8988T (cell line): ENCODE measurements around the gene POLDIP3.

ENCODE experiments used
- DNase-seq: peaks from one replicate; pipeline ENCODE4 v3.0.0; 2011

The POLDIP3 gene, protein sequence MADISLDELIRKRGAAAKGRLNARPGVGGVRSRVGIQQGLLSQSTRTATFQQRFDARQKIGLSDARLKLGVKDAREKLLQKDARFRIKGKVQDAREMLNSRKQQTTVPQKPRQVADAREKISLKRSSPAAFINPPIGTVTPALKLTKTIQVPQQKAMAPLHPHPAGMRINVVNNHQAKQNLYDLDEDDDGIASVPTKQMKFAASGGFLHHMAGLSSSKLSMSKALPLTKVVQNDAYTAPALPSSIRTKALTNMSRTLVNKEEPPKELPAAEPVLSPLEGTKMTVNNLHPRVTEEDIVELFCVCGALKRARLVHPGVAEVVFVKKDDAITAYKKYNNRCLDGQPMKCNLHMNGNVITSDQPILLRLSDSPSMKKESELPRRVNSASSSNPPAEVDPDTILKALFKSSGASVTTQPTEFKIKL

GRCh38 chr22:42614312-42615091 is at the start of gene POLDIP3:
TSS of gene POLDIP3 (minus strand) at chr22:42614883. CDS start at chr22:42614857, 26 bp downstream.
- peak; percentile 74 for DNase-seq

- DNase-seq, result peak; percentile 61
These were observed 47.5 kb upstream of the POLDIP3 start for GRCh38 chr22:42661985-42662831.

DNA sequence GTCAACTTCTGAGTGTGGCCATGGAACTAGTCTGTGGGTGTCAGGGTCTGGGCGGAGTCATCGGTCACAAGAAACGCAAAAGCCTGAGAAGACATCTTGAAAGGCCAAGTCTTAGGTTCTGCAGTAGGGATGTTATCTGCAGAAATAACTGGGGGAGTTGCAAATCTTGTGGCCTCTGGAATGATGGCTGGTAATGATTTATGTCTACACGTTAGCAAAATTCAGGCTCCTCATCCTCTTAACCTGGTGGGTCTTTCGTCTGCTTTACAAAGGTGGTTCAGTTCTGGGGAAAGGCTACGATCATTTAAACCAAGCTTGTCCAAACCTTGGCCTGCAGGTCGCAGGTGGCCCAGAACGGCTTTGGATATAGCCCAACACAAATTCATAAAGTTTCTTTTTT is 41.9 kb upstream of the POLDIP3 start:
- no peak for DNase-seq

GRCh38 chr22:42655693-42656092 is 41.0 kb upstream of the POLDIP3 start:
- DNase-seq, result no peak

DNA sequence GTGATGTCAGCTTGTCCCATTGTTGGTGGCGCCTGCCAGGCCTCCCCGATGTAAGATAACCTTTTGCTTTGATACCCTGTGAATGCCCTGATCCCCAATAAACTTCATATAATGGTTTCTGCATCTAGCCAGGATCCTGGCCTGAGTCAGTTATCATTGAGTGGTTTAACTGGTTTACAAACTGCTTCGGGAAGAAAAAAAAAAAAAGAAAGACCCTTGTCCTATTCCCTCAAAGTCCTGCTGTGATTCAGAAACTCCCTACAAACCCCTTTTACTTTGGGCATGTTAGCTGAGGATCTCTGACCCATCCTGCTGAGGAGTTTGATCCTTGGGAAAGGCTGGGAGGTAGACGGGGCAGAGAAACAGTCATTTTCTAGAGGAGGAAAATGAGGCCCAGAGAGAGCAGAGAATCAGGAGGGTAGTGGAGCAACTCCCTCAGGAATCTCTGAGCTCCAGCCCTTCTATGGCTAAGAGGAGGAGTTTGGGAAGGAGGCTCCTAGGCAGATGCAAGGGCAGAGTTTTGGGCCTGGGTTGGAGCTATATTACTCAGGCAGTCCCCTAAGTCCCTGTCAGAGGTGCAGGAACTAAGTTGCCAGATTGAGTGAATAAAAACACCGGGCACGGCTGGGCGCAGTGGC is 39.9 kb upstream of the POLDIP3 start:
- DNase-seq, result no peak

DNA sequence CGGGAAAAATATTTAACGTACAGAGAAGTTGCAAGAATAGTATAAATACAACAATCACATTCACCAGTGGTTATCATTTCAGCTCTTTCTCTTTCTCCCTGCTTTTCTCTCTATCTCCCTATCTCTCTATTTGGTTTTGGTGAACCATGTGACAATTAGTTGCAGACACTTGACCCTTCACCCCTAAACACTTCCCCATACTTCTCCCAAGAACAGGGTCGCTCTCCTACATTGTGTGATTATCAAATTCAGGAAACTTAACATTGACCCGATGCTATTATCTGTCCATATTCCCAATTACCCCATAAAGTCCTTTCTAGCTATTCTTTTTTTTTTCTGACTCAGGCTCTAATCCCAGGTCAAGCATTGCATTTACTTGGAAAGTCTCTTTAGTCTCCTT is 39.3 kb upstream of the POLDIP3 start:
- DNase-seq, result no peak

DNA sequence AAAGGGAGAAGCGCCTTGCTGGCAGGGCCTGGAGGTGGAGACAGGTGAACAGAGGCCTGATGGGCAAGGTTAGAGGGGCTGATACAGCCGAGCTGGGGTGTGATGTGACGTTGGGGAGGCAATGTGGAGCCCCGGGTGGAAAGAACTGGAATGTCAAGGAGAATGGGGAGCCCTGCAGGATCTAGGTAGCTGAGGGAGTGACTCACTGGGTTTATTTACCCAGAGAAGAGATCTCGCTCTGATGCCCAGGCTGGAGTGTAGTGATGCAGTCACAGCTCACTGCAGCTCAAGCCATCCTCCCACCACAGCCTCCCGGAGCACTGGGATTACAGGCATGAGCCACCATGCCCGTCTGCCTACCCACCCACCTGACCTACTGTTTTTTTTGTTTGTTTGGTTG is 36.5 kb upstream of the POLDIP3 start:
- DNase-seq, result no peak

DNA sequence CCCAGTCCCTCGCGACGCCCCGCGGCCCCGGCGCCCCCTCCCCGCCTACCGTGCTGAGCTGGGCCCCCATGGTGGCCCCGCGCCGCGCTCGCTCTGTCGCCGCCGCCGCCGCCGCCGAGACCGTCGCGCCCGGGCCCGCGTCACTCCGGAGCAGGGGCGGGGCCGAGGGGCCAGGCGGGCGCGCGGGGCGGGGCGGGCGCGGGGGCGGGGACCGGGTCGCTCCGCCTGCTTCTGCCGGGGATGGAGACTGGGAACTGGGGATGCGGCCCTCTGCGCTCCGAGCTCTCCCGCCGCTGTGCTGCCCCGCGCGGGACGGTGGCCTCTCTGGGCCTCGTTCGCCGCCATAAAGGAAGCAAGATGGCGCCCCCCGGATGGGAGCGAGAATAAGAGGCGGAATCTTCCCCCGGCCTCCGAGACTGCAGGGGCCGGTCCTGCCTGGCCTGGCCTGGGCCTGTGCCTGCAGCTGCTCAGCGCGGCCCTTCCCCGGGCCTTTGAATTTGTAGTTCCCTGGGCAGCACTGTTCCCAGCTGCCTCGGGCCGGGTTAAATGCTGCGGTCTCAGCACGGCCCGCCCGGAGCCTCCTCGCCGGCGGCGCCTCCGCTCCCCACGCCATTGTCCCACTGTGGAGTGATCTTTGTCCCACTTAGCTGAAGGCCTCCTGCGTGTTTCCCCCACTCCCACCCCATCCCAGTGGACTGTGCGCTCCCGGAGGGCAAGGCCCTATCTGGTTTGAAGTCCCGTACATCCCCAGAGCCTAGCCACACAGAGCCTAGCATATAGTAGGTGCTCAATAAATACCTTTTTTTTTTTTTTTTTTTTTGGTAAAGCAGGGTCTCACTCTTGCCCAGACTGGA is 34.8 kb upstream of the POLDIP3 start, which contains the start of gene CYB5R3:
CYB5R3 (minus strand) TSS at position 147 of the 854 bp plus-strand sequence; CDS start at position 70, 77 bp downstream.
- DNase-seq, result peak; percentile 87

GRCh38 chr22:42648368-42649245 is 33.9 kb upstream of the POLDIP3 start:
- DNase-seq, result peak; percentile 63

DNA sequence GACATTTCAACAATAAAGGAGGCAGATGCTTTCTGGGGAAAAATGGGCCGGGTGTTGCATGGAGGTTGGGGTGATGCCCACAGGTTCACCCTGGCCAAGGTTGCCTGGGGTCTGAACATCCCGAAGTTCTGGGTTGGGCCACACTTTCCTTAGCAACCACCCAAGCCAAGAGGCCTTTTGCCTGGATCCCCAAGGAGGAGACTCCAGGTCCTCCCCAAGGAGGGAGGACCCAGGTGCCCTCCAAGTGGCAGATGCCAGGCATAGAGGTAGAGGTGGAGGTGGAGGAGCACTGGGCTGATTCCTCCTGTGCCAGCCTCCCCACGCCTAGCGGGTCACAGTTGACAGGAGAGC is 33.3 kb upstream of the POLDIP3 start:
- no peak for DNase-seq

- no peak for DNase-seq
These were observed 32.2 kb upstream of the POLDIP3 start for GRCh38 chr22:42646569-42647525.

DNA sequence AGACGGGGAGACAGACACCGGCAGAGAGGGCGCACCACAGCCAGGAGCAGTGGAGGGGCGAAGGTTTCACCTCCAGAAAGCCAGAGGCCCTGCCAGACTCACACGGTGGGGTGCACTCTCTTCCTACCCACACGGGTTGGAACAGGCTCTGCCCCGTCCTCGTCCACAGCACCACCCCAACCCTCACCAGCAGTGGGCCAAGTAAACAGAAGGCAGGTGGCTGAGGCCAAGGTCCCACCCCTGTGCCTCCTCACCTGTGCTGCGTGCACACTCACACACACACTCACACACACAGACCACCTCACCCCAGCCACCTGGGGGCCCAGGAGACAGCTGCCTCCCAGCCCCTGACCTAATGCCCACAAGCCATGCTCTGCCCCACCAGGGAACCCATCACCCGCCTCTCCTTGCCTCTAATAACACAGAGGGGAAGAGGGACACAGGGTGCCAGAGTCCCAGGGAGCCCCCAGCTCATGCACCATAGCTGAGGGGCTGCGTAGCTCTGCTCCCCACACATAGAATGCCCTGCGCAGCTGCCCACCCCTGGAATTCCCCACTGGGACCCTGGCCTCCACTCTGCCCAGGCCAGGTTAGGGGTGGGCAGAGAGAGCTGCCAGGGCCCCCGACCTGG is 31.4 kb upstream of the POLDIP3 start:
- DNase-seq, result no peak

DNA sequence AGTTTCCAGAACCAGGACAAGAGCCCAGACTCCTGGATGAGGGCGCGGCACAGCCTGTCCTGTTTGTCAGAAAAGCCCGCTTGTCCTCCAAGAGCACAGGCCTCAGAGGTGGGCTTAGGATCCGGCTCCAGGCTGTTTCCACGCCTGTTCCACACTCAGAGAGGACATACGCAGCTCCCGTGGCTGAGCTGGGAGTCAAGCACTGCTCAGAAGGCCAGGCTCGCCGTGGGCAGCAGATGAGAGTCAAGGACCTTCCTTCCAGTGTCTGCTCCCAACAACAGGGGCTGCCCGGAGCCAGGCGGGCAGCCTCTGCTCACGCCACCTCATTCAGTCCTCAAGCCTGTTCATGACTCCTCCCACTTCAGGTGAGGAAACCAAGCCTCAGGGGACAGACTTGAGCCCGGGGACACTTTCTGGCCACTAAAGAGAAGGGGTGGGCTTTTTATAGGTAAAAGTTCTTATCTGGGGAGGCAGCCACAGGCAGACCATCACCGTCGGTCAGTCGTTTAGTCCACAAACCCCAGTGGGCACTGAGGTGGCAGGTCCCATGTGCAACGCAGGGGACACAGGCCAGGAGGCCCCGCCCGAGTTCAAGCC is 30.8 kb upstream of the POLDIP3 start:
- no peak for DNase-seq

DNA sequence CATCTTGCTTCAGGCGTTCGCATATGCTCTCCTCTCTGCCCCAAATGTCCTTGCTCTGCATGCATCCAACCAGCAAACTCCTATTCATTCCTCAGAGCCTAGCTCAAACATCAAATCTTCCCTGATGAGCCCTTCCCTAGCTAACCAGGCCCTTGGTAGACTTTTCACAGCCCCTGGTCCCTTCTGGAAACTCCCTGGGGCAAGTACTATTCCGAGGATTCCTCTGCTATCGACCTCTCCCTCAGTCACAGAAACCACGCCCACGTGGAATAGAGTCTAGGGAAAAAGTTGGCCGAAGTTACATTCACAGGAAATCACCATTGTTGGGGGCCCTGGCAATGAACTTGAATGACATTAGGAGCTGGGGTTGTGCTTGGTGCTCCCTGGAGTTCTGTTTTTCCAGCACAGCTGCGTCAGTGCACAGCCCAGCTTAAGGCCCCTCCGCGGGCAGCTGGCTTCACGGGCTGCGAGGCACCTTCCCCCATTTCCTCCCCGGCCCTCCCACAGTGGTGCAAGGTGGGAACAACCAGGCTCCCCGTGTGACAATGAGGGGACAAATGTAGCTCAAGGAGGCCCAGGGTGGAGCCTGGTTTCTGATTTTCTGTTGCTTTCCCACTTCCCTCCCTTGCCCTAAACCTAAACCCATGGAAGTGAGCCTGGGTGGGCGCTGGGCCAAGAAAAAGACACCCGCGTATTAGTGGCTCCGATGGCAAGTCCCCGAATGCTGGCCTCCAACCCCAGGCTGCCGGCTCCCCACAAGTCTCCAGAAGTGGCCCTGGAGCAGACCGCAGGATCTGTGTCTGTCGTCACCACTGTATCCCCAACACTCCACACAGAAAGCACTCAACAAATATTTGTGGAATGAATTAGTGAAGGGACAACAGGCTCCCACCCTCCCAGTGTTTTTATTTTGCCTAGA is 30.0 kb upstream of the POLDIP3 start:
- DNase-seq, result no peak

DNA sequence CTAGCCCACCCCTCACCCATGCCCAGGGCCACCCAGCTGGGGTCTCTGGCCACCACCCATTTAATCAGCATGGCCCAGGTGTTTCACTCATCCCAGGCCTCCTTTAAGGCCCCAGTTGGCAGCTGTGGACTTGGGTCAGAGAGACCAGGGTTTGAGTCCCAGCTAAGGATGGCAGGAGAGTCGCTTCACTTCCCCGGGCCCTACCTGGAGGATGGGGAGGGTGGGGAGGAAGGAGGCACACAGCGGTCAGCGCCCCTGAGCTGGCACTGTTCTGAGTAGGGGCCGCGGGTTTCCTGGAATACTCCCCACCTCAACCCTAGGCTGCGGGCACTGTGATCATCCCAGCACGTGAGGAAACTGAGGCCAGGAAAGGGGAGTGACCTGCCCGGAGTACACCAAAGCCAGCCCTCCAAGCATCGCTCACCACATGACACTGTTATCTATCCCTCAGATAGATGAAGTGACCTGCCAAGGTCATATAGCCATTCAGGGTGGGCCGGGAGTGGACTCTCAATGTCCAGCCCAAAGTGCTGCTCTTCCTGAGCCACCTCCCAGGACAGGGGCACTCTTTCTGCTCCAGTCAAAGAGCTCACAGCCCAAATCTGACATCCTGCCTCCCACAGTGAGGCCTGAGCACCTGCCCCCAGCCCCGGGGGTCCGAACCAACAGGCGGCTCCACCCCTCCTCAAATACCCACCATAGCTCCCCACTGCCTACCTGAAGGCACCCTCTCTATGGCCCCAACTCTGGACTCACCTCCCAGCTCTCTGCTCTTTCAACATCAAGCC is 29.1 kb upstream of the POLDIP3 start:
- no peak for DNase-seq
